Measurements from ENCODE around the gene LOXL3.

DNA sequence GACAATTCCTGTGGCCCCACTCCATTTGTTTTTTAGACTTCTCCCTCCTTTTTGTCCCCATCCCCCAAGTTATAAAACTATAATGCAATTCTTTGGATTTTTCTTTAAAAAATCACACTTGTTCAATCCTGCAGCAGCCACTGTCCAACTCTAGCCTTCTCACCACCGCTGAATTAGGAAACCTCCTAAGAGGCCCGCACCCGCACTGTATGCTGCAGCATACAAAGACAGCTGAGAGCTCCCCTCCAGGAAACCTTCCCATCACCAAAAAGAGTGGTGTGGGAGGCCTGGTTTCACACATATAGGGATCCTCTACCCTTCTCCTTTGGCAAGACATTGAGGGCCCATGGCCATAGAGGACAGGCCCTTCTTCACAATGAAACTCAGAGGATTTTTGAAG, 49.2 kb downstream of the LOXL3 start:
- TF ChIP-seq CTCF (conservative IDR thresholded peaks at IDR 0.05; ENCODE audit: low read depth, low read length), result no peak
- TF ChIP-seq EZH2 (IDR thresholded peaks at IDR 0.05; ENCODE audit: borderline replicate concordance, low read depth, low read length, poor library complexity, severe bottlenecking), result no peak
